ENCODE measurements around the gene ZNF19. TPM values are rescaled to one million over a fixed set of nuclear protein-coding genes. Genes with fewer than 3 reads are reported as not detected.
A peak's percentile ranks its signal among the peaks of the same experiment; 100 is the strongest.

The ZNF19 gene
- total RNA-seq, 1 donor from 2014 or later: 1.7 TPM

DNA sequence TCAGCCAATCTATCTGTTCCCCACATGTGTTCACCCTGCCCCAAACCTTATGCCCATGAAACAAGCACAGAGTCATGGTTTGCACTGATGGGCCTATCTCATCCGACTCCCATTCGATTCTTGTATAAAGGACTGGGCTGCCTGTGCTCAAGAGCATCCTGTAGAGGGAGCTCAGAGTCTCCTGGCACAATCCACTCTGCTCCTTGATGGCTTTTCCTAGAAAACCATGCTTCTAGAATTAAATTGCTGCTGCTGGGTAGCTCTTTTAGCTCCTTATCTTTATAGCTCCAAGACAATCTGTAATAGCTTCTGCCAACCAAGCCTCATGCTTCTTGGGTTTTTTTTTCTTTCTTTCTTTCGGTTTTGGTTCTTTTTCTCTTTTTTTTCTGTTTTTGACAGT, 9.7 kb downstream of the ZNF19 start:
- peaks cover 44% of the 10 kb centered on the region for H3K36me3 ChIP-seq

DNA sequence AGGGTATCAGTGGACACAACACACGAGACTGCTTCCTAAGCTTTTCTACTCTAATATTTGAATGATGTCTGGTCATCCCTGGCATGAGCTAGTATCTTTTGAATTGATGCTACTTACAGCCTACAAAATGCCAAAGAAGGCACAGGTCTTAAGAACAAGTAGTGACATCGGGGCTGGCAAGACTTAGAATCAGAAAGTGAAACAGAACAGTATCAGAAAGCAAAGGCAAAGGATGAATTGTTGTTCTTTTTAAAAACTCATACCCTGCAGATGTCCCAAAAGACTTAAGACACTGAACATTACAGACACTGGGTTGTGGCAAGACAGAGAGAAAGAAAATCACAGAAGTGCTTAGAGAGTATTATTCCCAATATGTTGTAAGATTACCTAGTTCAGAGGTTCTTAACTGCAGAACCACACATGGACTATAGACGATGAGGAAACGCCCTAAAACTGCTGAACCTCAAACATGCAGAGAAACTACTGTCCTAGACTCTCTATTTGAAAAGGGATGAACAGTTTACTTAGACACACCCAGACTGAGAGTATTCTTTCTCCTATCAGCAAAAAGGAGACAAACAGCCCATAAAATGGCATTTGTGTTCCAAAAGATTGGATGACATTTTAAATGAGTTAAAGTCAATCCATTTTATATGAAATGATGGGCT, 12.5 kb downstream of the ZNF19 start:
- no peak overlapping the region for H3K27ac ChIP-seq (replicated peaks)
- no peaks in the 10 kb centered on the region for H3K9me3 ChIP-seq (replicated peaks)
- no peak overlapping the region for H3K4me3 ChIP-seq
- TF ChIP-seq, protein P1, sequence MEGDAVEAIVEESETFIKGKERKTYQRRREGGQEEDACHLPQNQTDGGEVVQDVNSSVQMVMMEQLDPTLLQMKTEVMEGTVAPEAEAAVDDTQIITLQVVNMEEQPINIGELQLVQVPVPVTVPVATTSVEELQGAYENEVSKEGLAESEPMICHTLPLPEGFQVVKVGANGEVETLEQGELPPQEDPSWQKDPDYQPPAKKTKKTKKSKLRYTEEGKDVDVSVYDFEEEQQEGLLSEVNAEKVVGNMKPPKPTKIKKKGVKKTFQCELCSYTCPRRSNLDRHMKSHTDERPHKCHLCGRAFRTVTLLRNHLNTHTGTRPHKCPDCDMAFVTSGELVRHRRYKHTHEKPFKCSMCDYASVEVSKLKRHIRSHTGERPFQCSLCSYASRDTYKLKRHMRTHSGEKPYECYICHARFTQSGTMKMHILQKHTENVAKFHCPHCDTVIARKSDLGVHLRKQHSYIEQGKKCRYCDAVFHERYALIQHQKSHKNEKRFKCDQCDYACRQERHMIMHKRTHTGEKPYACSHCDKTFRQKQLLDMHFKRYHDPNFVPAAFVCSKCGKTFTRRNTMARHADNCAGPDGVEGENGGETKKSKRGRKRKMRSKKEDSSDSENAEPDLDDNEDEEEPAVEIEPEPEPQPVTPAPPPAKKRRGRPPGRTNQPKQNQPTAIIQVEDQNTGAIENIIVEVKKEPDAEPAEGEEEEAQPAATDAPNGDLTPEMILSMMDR (IDR thresholded peaks at IDR 0.05; ENCODE audit: borderline replicate concordance): no peak
- H3K4me1 ChIP-seq: no peaks in the 10 kb centered on the region
- H3K36me3 ChIP-seq: peaks cover 51% of the 10 kb centered on the region
- intact Hi-C loops (cut with micrococcal nuclease): no loop called here
- H3K27me3 ChIP-seq (ENCODE audit: low read depth): no peaks in the 10 kb centered on the region
- no peak for DNase-seq

More for the DNA sequence above, 9.7 kb downstream of the ZNF19 start:
- intact Hi-C loops (cut with micrococcal nuclease): no loop called here
- TF ChIP-seq, protein P1 (IDR thresholded peaks at IDR 0.05; ENCODE audit: borderline replicate concordance): peak; percentile 26
- no peak for DNase-seq
- H3K27ac ChIP-seq (replicated peaks): no peak overlapping the region
- H3K4me3 ChIP-seq: no peak overlapping the region
- H3K4me1 ChIP-seq: peaks cover 13% of the 10 kb centered on the region
- H3K9me3 ChIP-seq (replicated peaks): no peaks in the 10 kb centered on the region
- H3K27me3 ChIP-seq (ENCODE audit: low read depth): no peaks in the 10 kb centered on the region

DNA sequence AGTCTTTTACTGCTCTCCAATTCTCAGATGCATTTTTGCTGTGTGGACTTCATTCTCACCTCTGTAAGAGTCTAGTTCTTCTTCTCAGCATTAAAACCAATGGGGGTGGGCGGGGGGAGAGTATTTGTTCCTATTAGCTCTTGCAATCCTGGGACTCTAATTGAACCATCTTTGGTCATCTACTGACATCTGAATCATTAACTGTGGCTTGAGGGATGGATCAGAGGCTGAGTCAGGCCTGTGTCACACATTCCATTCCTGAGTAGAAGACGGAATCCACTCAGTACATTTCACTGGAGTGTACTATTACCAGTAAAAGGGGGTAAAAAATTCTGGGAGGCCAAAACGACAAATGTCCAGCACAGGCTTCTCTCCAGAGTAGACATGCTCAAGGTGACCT, 14.3 kb downstream of the ZNF19 start:
- H3K9me3 ChIP-seq (replicated peaks): no peaks in the 10 kb centered on the region
- peaks cover 51% of the 10 kb centered on the region for H3K36me3 ChIP-seq
- TF ChIP-seq, protein P1 (IDR thresholded peaks at IDR 0.05; ENCODE audit: borderline replicate concordance): no peak
- no peak overlapping the region for H3K27ac ChIP-seq (replicated peaks)
- no peaks in the 10 kb centered on the region for H3K4me1 ChIP-seq
- no peaks in the 10 kb centered on the region for H3K27me3 ChIP-seq (ENCODE audit: low read depth)
- intact Hi-C loops (cut with micrococcal nuclease): no loop called here
- H3K4me3 ChIP-seq: no peak overlapping the region
- no peak for DNase-seq

DNA sequence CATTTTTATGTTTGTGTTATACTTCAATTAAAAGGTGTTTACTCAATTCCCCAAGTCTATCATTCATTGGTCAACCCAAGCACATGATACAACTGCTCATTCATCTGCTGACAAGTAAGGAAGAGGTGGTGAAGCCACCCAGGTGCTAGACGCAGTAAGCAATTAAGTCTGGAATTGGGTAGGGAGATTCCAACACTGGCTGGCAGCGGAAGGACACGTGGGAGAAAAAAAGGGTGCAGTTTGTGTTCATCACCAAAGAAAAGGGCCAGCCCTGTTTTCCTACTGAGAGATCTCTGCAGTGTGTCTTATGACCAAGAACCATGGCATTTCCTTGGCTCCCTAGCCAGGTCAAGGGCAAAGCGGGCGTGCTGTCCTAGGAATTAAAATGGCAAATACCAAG, 15.2 kb downstream of the ZNF19 start:
- intact Hi-C loops (cut with micrococcal nuclease): no loop called here
- H3K4me1 ChIP-seq: no peaks in the 10 kb centered on the region
- H3K4me3 ChIP-seq: no peak overlapping the region
- H3K27ac ChIP-seq (replicated peaks): no peak overlapping the region
- DNase-seq: no peak
- peaks cover 51% of the 10 kb centered on the region for H3K36me3 ChIP-seq
- H3K27me3 ChIP-seq (ENCODE audit: low read depth): no peaks in the 10 kb centered on the region
- H3K9me3 ChIP-seq (replicated peaks): no peaks in the 10 kb centered on the region
- TF ChIP-seq, protein P1 (IDR thresholded peaks at IDR 0.05; ENCODE audit: borderline replicate concordance): no peak

DNA sequence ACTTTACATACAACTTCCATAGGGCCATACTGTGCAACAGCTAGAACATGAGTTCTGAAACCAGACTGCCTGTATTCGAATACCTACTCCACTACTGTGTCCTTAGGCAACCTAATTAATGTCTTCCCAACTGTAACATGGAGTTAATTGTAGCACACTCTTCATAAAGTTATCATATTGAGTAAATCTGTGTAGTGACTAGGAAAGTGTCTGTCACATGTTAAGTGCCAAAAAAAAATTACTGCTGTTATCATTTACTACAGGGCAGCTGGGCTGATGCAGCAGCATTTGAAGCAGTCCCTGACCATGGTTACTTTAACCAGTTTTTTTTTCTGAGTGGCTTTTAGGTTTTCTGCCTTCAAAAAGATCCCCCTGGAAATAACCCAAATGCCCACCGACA, 16.2 kb downstream of the ZNF19 start:
- Histone ChIP-seq H3K36me3 (peaks cover 41% of the 10 kb centered on the region), H3K27ac (replicated peaks) (no peak overlapping the region), H3K9me3 (replicated peaks) (no peaks in the 10 kb centered on the region), H3K4me1 (no peaks in the 10 kb centered on the region), H3K27me3 (ENCODE audit: low read depth) (no peaks in the 10 kb centered on the region), H3K4me3 (no peak overlapping the region)
- intact Hi-C loops (cut with micrococcal nuclease): no loop called here
- no peak for DNase-seq
- TF ChIP-seq, protein P1 (IDR thresholded peaks at IDR 0.05; ENCODE audit: borderline replicate concordance): no peak
